Measurements from ENCODE around the gene VSNL1. TPM values are rescaled to one million over a fixed set of nuclear protein-coding genes. Genes with fewer than 3 reads are reported as not detected.
A peak's percentile ranks its signal among the peaks of the same experiment; 100 is the strongest.

VSNL1 gene
- total RNA-seq, 1 experiment from 2014 or later: 7.8 TPM

- Histone ChIP-seq H3K4me3 (ENCODE audit: low read depth, low read length, poor library complexity, severe bottlenecking) (no peak overlapping the region), H3K27ac (ENCODE audit: low read depth, low read length, poor library complexity, severe bottlenecking) (no peak overlapping the region), H3K36me3 (ENCODE audit: insufficient read depth, low read length, poor library complexity, severe bottlenecking) (no peaks in the 10 kb centered on the region), H3K4me1 (ENCODE audit: insufficient read depth, low read length, poor library complexity, severe bottlenecking) (peaks cover 47% of the 10 kb centered on the region), H3K27me3 (replicated peaks; ENCODE audit: insufficient read depth, low read depth, low read length, poor library complexity) (no peaks in the 10 kb centered on the region), H3K9me3 (ENCODE audit: low read depth, low read length, poor library complexity, severe bottlenecking) (no peaks in the 10 kb centered on the region)
- POLR2A ChIA-PET (ENCODE audit: low non-redundant PET): no interaction called here
- TF ChIP-seq CTCF (conservative IDR thresholded peaks at IDR 0.05; ENCODE audit: low read depth, low read length): no peak
- TF ChIP-seq EZH2 (IDR thresholded peaks at IDR 0.05; ENCODE audit: borderline replicate concordance, low read depth, low read length, poor library complexity, severe bottlenecking): no peak
- DNase-seq (ENCODE audit: low spot score): peak; percentile 83
- no TSS peak for BruUV-seq (replicated peaks)
- CTCF ChIA-PET: interaction anchor here (0.6 to 1.2 kb wide), 2 partner anchors 26 to 149 kb away, joined by 3 read pairs; no protein-coding TSS in a partner anchor
- intact Hi-C loops (cut with micrococcal nuclease; ENCODE audit: unreplicated experiment): loop anchor here (5.0 to 10.0 kb wide), 2 partner anchors 78 to 985 kb away; partner anchors contain the start of gene VSNL1
Observed at GRCh38 chr2:17620280-17620679, 79.8 kb downstream of the VSNL1 start.

GRCh38 chr2:17620841-17621240, 80.3 kb downstream of the VSNL1 start:
- H3K27me3 ChIP-seq (replicated peaks; ENCODE audit: insufficient read depth, low read depth, low read length, poor library complexity): no peaks in the 10 kb centered on the region
- TF ChIP-seq CTCF (conservative IDR thresholded peaks at IDR 0.05; ENCODE audit: low read depth, low read length) (no peak), EZH2 (IDR thresholded peaks at IDR 0.05; ENCODE audit: borderline replicate concordance, low read depth, low read length, poor library complexity, severe bottlenecking) (no peak)
- intact Hi-C loops (cut with micrococcal nuclease; ENCODE audit: unreplicated experiment): loop anchor here (5.0 to 10.0 kb wide), 2 partner anchors 79 to 986 kb away; partner anchors contain the start of gene VSNL1
- no peak overlapping the region for H3K4me3 ChIP-seq (ENCODE audit: low read depth, low read length, poor library complexity, severe bottlenecking)
- no TSS peak for BruUV-seq (replicated peaks)
- no peaks in the 10 kb centered on the region for H3K9me3 ChIP-seq (ENCODE audit: low read depth, low read length, poor library complexity, severe bottlenecking)
- H3K4me1 ChIP-seq (ENCODE audit: insufficient read depth, low read length, poor library complexity, severe bottlenecking): peaks cover 41% of the 10 kb centered on the region
- POLR2A ChIA-PET (ENCODE audit: low non-redundant PET): interaction anchor here (0.7 kb wide), 1 partner anchor 224 kb away, joined by 16 read pairs; no protein-coding TSS in a partner anchor
- DNase-seq (ENCODE audit: low spot score): peak; percentile 56
- no peaks in the 10 kb centered on the region for H3K36me3 ChIP-seq (ENCODE audit: insufficient read depth, low read length, poor library complexity, severe bottlenecking)
- CTCF ChIA-PET: interaction anchor here (1.2 kb wide), 1 partner anchor 25 kb away, joined by 3 read pairs; no protein-coding TSS in a partner anchor
- H3K27ac ChIP-seq (ENCODE audit: low read depth, low read length, poor library complexity, severe bottlenecking): peak overlapping the region; percentile 9

GRCh38 chr2:17621781-17622180, 81.3 kb downstream of the VSNL1 start:
- intact Hi-C loops (cut with micrococcal nuclease; ENCODE audit: unreplicated experiment): loop anchor here (5.0 to 10.0 kb wide), 2 partner anchors 79 to 987 kb away; partner anchors contain the start of gene VSNL1
- H3K27me3 ChIP-seq (replicated peaks; ENCODE audit: insufficient read depth, low read depth, low read length, poor library complexity): no peaks in the 10 kb centered on the region
- peak; percentile 24 for DNase-seq (ENCODE audit: low spot score)
- peak overlapping the region; percentile 57 for H3K27ac ChIP-seq (ENCODE audit: low read depth, low read length, poor library complexity, severe bottlenecking)
- H3K9me3 ChIP-seq (ENCODE audit: low read depth, low read length, poor library complexity, severe bottlenecking): no peaks in the 10 kb centered on the region
- no peaks in the 10 kb centered on the region for H3K36me3 ChIP-seq (ENCODE audit: insufficient read depth, low read length, poor library complexity, severe bottlenecking)
- no TSS peak for BruUV-seq (replicated peaks)
- ChIA-PET POLR2A (ENCODE audit: low non-redundant PET) (no interaction called here), CTCF (no interaction called here)
- peaks cover 32% of the 10 kb centered on the region for H3K4me1 ChIP-seq (ENCODE audit: insufficient read depth, low read length, poor library complexity, severe bottlenecking)
- no peak for TF ChIP-seq EZH2 (IDR thresholded peaks at IDR 0.05; ENCODE audit: borderline replicate concordance, low read depth, low read length, poor library complexity, severe bottlenecking)
- TF ChIP-seq CTCF (conservative IDR thresholded peaks at IDR 0.05; ENCODE audit: low read depth, low read length): no peak
- no peak overlapping the region for H3K4me3 ChIP-seq (ENCODE audit: low read depth, low read length, poor library complexity, severe bottlenecking)
